ENCODE data around the gene IQCB1.
"Not testable (repeated sequence)": the region's sequence is repeated elsewhere in the genome, so short reads cannot be mapped to it uniquely, and the experiment has no call there.

Gene IQCB1

GRCh38 chr3:121803771-121804320, 31.0 kb downstream of the IQCB1 start:
- no peak for DNase-seq

- no peak for DNase-seq
Observed at GRCh38 chr3:121800906-121801305, 34.0 kb downstream of the IQCB1 start.

GRCh38 chr3:121796970-121797369, 37.9 kb downstream of the IQCB1 start:
- no peak for DNase-seq

GRCh38 chr3:121794264-121794983, 40.4 kb downstream of the IQCB1 start:
- DNase-seq: no peak

- DNase-seq: no peak
Observed at GRCh38 chr3:121793078-121793477, 41.8 kb downstream of the IQCB1 start.

GRCh38 chr3:121786485-121786884, 48.4 kb downstream of the IQCB1 start:
- DNase-seq: no peak

GRCh38 chr3:121782784-121783183, 52.1 kb downstream of the IQCB1 start:
- DNase-seq: not testable (repeated sequence)

GRCh38 chr3:121781611-121782010, 53.2 kb downstream of the IQCB1 start:
- no peak for DNase-seq

- not testable (repeated sequence) for DNase-seq
Observed at GRCh38 chr3:121775095-121775494, 59.8 kb downstream of the IQCB1 start.

- no peak for DNase-seq
Observed at GRCh38 chr3:121769246-121769645, 65.6 kb downstream of the IQCB1 start.

- DNase-seq: no peak
Observed at GRCh38 chr3:121768452-121768851, 66.4 kb downstream of the IQCB1 start.

- DNase-seq: no peak
Observed at GRCh38 chr3:121759541-121760202, 75.2 kb downstream of the IQCB1 start.

- DNase-seq: no peak
Observed at GRCh38 chr3:121758727-121759450, 76.0 kb downstream of the IQCB1 start.

GRCh38 chr3:121757812-121758545, 76.9 kb downstream of the IQCB1 start:
- no peak for DNase-seq

- no peak for DNase-seq
Observed at GRCh38 chr3:121757087-121757811, 77.6 kb downstream of the IQCB1 start.

- DNase-seq: no peak
Observed at GRCh38 chr3:121752772-121753171, 82.1 kb downstream of the IQCB1 start.

GRCh38 chr3:121752261-121752660, 82.6 kb downstream of the IQCB1 start:
- no peak for DNase-seq

GRCh38 chr3:121750087-121750415, 84.8 kb downstream of the IQCB1 start:
- no peak for DNase-seq

- DNase-seq: peak; percentile 97
Observed at GRCh38 chr3:121749276-121750086, 85.4 kb downstream of the IQCB1 start, which contains the start of gene GOLGB1. Gene GOLGB1 (minus strand): TSS chr3:121749741. CDS start chr3:121730971, 18,770 bp downstream.

- no peak for DNase-seq
Observed at GRCh38 chr3:121748680-121749275, 86.1 kb downstream of the IQCB1 start.

GRCh38 chr3:121747976-121748375, 86.9 kb downstream of the IQCB1 start:
- no peak for DNase-seq

Data from NCI-H345 (cell line).